ENCODE data around the gene RNF17. TPM values are rescaled to one million over a fixed set of nuclear protein-coding genes. Genes with fewer than 3 reads are reported as not detected.

Gene RNF17
- total RNA-seq, 2 experiments from 2014 or later = 0.25 to 0.28 TPM

DNA sequence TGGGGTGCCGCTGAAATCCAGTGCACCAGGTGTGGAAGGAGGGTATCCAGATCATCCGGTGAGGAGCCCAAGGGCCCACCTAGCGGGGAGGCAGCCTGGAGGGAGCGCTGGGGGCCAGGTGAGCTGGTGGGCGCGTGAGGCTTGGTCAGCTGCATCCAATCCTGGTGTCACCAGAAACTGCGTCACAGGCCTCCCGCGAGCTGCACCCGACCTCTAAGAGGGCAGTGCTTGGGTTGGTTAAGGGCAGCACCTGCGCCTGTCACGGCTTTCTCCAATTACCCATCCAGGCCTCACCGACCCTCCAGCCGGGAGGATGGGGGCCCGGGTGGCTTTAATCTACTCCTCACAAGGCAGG is 284 bp downstream of the RNF17 start:
- DNase-seq = no peak
- peaks cover 0 to 7% of the 10 kb centered on the region in 2 experiments for H3K9me3 ChIP-seq (ENCODE audit: control insufficient read depth in 1 of 2, insufficient read depth in 1 of 2, low read length in 2 of 2)
- Mint-ChIP-seq H3K4me1 (ENCODE audit: low read depth) (no peaks in the 10 kb centered on the region), H3K4me3 (no peak overlapping the region), H3K36me3 (ENCODE audit: low read depth) (no peaks in the 10 kb centered on the region), H3K27me3 (peaks cover 4% of the 10 kb centered on the region), H3K27ac (no peak overlapping the region), H3K9me3 (no peaks in the 10 kb centered on the region)
- POLR2A ChIA-PET = no interaction called here
- no peaks in the 10 kb centered on the region for H3K36me3 ChIP-seq (ENCODE audit: insufficient read depth, low read length)
- no peak for TF ChIP-seq CTCF (IDR thresholded peaks at IDR 0.05)
- CTCF ChIA-PET = no interaction called here
- H3K4me3 ChIP-seq (ENCODE audit: low read length) = no peak overlapping the region
- intact Hi-C loops (cut with DNase I, micrococcal nuclease) = no loop called here
- H3K27me3 ChIP-seq (ENCODE audit: control insufficient read depth in 1 of 2, insufficient read depth in 2 of 2, low read length in 2 of 2) = peaks cover 0 to 2% of the 10 kb centered on the region in 2 experiments
- no peaks in the 10 kb centered on the region for H3K4me1 ChIP-seq (ENCODE audit: insufficient read depth, low read length)
- no peak overlapping the region for H3K27ac ChIP-seq (ENCODE audit: low read depth in 1 of 2, low read length in 2 of 2)
- ATAC-seq (ENCODE audit: poor library complexity) = no peak

GRCh38 chr13:24777171-24777570 is 13.2 kb downstream of the RNF17 start:
- Histone ChIP-seq H3K27ac (ENCODE audit: low read depth in 1 of 2, low read length in 2 of 2) (no peak overlapping the region), H3K4me1 (ENCODE audit: insufficient read depth, low read length) (no peaks in the 10 kb centered on the region), H3K4me3 (ENCODE audit: low read length) (no peak overlapping the region), H3K27me3 (ENCODE audit: control insufficient read depth in 1 of 2, insufficient read depth in 2 of 2, low read length in 2 of 2) (peaks cover 0 to 10% of the 10 kb centered on the region in 2 experiments), H3K36me3 (ENCODE audit: insufficient read depth, low read length) (no peaks in the 10 kb centered on the region), H3K9me3 (ENCODE audit: control insufficient read depth in 1 of 2, insufficient read depth in 1 of 2, low read length in 2 of 2) (no peaks in the 10 kb centered on the region)
- H3K4me3 Mint-ChIP-seq = no peak overlapping the region
- intact Hi-C loops (cut with DNase I, micrococcal nuclease) = no loop called here
- DNase-seq (no peak), ATAC-seq (ENCODE audit: poor library complexity) (no peak)
- no peaks in the 10 kb centered on the region for H3K9me3 Mint-ChIP-seq
- no peak overlapping the region for H3K27ac Mint-ChIP-seq
- no peak for TF ChIP-seq CTCF (IDR thresholded peaks at IDR 0.05)
- H3K27me3 Mint-ChIP-seq = peaks cover 24% of the 10 kb centered on the region
- no peaks in the 10 kb centered on the region for H3K36me3 Mint-ChIP-seq (ENCODE audit: low read depth)
- CTCF ChIA-PET = interaction anchor here (1.0 kb wide), 1 partner anchor 12 kb away, joined by 3 read pairs; no protein-coding TSS in a partner anchor
- H3K4me1 Mint-ChIP-seq (ENCODE audit: low read depth) = no peaks in the 10 kb centered on the region
- POLR2A ChIA-PET = no interaction called here

- H3K36me3 ChIP-seq (ENCODE audit: insufficient read depth, low read length) = no peaks in the 10 kb centered on the region
- ChIA-PET CTCF (no interaction called here), POLR2A (no interaction called here)
- no peaks in the 10 kb centered on the region for H3K36me3 Mint-ChIP-seq (ENCODE audit: low read depth)
- no peaks in the 10 kb centered on the region for H3K4me1 ChIP-seq (ENCODE audit: insufficient read depth, low read length)
- intact Hi-C loops (cut with DNase I, micrococcal nuclease) = no loop called here
- H3K27ac Mint-ChIP-seq = no peak overlapping the region
- peaks cover 10% of the 10 kb centered on the region for H3K9me3 Mint-ChIP-seq
- no peaks in the 10 kb centered on the region for H3K4me1 Mint-ChIP-seq (ENCODE audit: low read depth)
- peaks cover 4 to 7% of the 10 kb centered on the region in 2 experiments for H3K9me3 ChIP-seq (ENCODE audit: control insufficient read depth in 1 of 2, insufficient read depth in 1 of 2, low read length in 2 of 2)
- DNase-seq (no peak), ATAC-seq (ENCODE audit: poor library complexity) (no peak)
- no peak for TF ChIP-seq CTCF (IDR thresholded peaks at IDR 0.05)
- H3K4me3 Mint-ChIP-seq = no peak overlapping the region
- no peak overlapping the region for H3K27ac ChIP-seq (ENCODE audit: low read depth in 1 of 2, low read length in 2 of 2)
- peaks cover 39% of the 10 kb centered on the region for H3K27me3 Mint-ChIP-seq
- H3K4me3 ChIP-seq (ENCODE audit: low read length) = no peak overlapping the region
- H3K27me3 ChIP-seq (ENCODE audit: control insufficient read depth in 1 of 2, insufficient read depth in 2 of 2, low read length in 2 of 2) = peaks cover 0 to 9% of the 10 kb centered on the region in 2 experiments
Measured at GRCh38 chr13:24784319-24784718, 20.4 kb downstream of the RNF17 start.

All from CD4-positive, alpha-beta T cell (primary cell).